ENCODE measurements around the gene NKAIN4.

Gene NKAIN4

DNA sequence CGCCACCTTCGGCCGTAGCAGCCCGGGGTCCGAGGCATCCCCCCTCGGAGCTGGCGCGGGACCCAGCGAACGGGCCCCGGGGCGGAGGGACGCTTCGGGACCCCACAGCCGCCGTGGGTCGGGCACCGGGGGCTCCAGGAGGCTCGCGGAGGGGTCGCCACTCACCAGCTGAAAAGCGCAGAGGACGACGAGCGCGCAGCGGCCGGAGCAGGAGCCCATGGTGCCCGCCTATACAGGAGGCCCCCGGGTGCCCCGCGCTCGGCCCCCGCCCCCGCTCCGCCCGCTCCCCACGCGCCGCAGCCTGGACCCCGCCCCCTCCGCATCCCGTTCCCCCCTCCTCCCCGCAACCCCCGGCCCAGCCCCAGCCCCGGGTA is at the start of gene NKAIN4:
NKAIN4 (minus strand) TSS at position 232 of the 374 bp plus-strand sequence; CDS start at position 219, 13 bp downstream.
- H3K9me3 ChIP-seq (ENCODE audit: control insufficient read depth, low read length): no peaks in the 10 kb centered on the region
- no peak within 1 kb of the TSS for H3K9ac ChIP-seq (ENCODE audit: low read length)
- no peak within 1 kb of the TSS for H3K4me3 ChIP-seq (ENCODE audit: low read length)
- H3K36me3 ChIP-seq (ENCODE audit: control insufficient read depth, insufficient read depth, low read length): no peaks in the 10 kb centered on the region
- peaks cover 51% of the 10 kb centered on the region for H3K27me3 ChIP-seq (ENCODE audit: control insufficient read depth, insufficient read depth, low read length)
- H3K4me1 ChIP-seq (ENCODE audit: control insufficient read depth, insufficient read depth, low read length): no peaks in the 10 kb centered on the region

DNA sequence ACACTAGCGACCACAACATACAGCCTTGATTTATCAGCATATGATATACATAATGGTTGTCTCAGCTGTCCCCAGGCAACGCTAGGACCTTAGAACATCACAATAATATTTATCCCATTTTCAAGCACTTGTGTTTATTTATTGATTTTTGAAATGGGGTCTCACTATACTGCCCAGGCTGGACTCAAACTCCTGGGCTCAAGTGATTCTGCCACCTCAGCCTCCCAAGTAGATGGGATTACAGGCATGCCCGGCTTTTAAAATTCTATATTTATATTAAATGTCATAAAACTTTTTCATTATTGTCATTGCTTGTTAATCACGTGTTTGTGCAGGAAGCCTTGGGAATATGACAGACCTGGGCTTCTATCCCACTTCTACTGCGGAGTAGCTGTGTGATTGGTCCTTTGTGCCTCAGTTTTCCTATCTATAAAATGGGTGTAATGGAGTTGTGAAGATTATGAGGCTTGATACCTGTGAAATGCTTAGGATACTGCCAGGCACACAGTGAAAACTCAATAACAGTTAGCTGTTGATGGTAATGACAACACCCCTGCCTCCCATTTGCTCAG is 48.9 kb upstream of the NKAIN4 start:
- Histone ChIP-seq H3K4me3 (ENCODE audit: low read length) (no peak overlapping the region), H3K4me1 (ENCODE audit: control insufficient read depth, insufficient read depth, low read length) (no peaks in the 10 kb centered on the region), H3K9me3 (ENCODE audit: control insufficient read depth, low read length) (no peaks in the 10 kb centered on the region), H3K36me3 (ENCODE audit: control insufficient read depth, insufficient read depth, low read length) (no peaks in the 10 kb centered on the region), H3K9ac (ENCODE audit: low read length) (no peak overlapping the region), H3K27me3 (ENCODE audit: control insufficient read depth, insufficient read depth, low read length) (peaks cover 37% of the 10 kb centered on the region)

DNA sequence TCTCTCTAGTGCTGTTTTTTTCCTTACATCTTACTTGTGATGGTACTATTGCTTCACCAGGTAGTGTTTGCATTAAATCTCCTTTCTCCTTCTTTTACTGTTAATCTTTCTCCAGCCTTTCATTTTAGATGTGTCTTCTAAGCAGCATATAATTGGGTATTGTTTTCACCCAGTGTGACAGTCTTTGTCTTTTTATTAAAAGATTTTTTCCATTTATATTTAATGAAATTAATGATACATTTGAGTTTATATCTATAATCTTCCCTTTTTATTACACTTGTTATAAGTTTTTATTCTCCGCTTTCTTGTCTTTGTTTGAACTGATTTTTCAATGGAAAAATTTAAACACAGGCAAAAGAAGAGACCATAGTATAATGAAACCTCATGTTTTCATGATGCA is 47.4 kb upstream of the NKAIN4 start:
- Histone ChIP-seq H3K4me1 (ENCODE audit: control insufficient read depth, insufficient read depth, low read length) (no peaks in the 10 kb centered on the region), H3K36me3 (ENCODE audit: control insufficient read depth, insufficient read depth, low read length) (no peaks in the 10 kb centered on the region), H3K27me3 (ENCODE audit: control insufficient read depth, insufficient read depth, low read length) (peaks cover 42% of the 10 kb centered on the region), H3K9me3 (ENCODE audit: control insufficient read depth, low read length) (no peaks in the 10 kb centered on the region), H3K4me3 (ENCODE audit: low read length) (no peak overlapping the region), H3K9ac (ENCODE audit: low read length) (no peak overlapping the region)

GRCh38 chr20:63298731-63299312 is 44.6 kb upstream of the NKAIN4 start:
- H3K27me3 ChIP-seq (ENCODE audit: control insufficient read depth, insufficient read depth, low read length): peaks cover 53% of the 10 kb centered on the region
- H3K4me3 ChIP-seq (ENCODE audit: low read length): no peak overlapping the region
- no peaks in the 10 kb centered on the region for H3K36me3 ChIP-seq (ENCODE audit: control insufficient read depth, insufficient read depth, low read length)
- H3K9me3 ChIP-seq (ENCODE audit: control insufficient read depth, low read length): no peaks in the 10 kb centered on the region
- no peaks in the 10 kb centered on the region for H3K4me1 ChIP-seq (ENCODE audit: control insufficient read depth, insufficient read depth, low read length)
- no peak overlapping the region for H3K9ac ChIP-seq (ENCODE audit: low read length)

- Histone ChIP-seq H3K4me3 (ENCODE audit: low read length) (no peak overlapping the region), H3K36me3 (ENCODE audit: control insufficient read depth, insufficient read depth, low read length) (no peaks in the 10 kb centered on the region), H3K9me3 (ENCODE audit: control insufficient read depth, low read length) (no peaks in the 10 kb centered on the region), H3K4me1 (ENCODE audit: control insufficient read depth, insufficient read depth, low read length) (no peaks in the 10 kb centered on the region), H3K9ac (ENCODE audit: low read length) (no peak overlapping the region), H3K27me3 (ENCODE audit: control insufficient read depth, insufficient read depth, low read length) (peaks cover 52% of the 10 kb centered on the region)
Measured at GRCh38 chr20:63297796-63298572, 43.7 kb upstream of the NKAIN4 start.

DNA sequence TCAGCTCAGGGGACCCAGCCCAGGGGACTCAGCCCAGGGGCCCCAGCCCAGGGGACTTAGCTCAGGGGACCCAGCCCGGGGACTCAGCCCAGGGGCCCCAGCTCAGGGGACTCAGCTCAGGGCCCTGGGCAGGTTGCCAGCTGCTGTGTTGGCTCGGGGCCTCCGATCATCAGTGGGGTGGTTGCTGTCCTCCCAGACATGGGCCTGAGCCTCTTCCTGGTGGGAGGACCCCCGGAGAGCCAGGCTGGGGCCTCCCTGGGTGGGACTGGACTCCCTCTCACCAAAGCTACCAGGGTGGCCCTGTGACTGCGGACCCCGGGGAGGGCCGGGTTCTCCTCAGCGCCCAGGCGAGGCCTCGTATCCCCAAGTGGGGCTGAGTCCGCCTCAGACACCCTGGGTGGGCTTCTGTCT is 43.1 kb upstream of the NKAIN4 start:
- Histone ChIP-seq H3K9me3 (ENCODE audit: control insufficient read depth, low read length) (no peaks in the 10 kb centered on the region), H3K27me3 (ENCODE audit: control insufficient read depth, insufficient read depth, low read length) (peaks cover 52% of the 10 kb centered on the region), H3K4me1 (ENCODE audit: control insufficient read depth, insufficient read depth, low read length) (no peaks in the 10 kb centered on the region)

GRCh38 chr20:63296531-63297299 is 42.5 kb upstream of the NKAIN4 start:
- Histone ChIP-seq H3K9ac (ENCODE audit: low read length) (no peak overlapping the region), H3K9me3 (ENCODE audit: control insufficient read depth, low read length) (no peaks in the 10 kb centered on the region), H3K36me3 (ENCODE audit: control insufficient read depth, insufficient read depth, low read length) (no peaks in the 10 kb centered on the region), H3K4me1 (ENCODE audit: control insufficient read depth, insufficient read depth, low read length) (no peaks in the 10 kb centered on the region), H3K4me3 (ENCODE audit: low read length) (no peak overlapping the region), H3K27me3 (ENCODE audit: control insufficient read depth, insufficient read depth, low read length) (peaks cover 53% of the 10 kb centered on the region)

More for the DNA sequence above, 43.1 kb upstream of the NKAIN4 start:
- H3K9ac ChIP-seq (ENCODE audit: low read length): no peak overlapping the region
- H3K36me3 ChIP-seq (ENCODE audit: control insufficient read depth, insufficient read depth, low read length): no peaks in the 10 kb centered on the region
- H3K4me3 ChIP-seq (ENCODE audit: low read length): no peak overlapping the region

- no peak overlapping the region for H3K9ac ChIP-seq (ENCODE audit: low read length)
- H3K4me1 ChIP-seq (ENCODE audit: control insufficient read depth, insufficient read depth, low read length): peaks cover 4% of the 10 kb centered on the region
- no peak overlapping the region for H3K4me3 ChIP-seq (ENCODE audit: low read length)
- peaks cover 53% of the 10 kb centered on the region for H3K27me3 ChIP-seq (ENCODE audit: control insufficient read depth, insufficient read depth, low read length)
- H3K36me3 ChIP-seq (ENCODE audit: control insufficient read depth, insufficient read depth, low read length): no peaks in the 10 kb centered on the region
- no peaks in the 10 kb centered on the region for H3K9me3 ChIP-seq (ENCODE audit: control insufficient read depth, low read length)
Measured at GRCh38 chr20:63295846-63296245, 41.6 kb upstream of the NKAIN4 start.

DNA sequence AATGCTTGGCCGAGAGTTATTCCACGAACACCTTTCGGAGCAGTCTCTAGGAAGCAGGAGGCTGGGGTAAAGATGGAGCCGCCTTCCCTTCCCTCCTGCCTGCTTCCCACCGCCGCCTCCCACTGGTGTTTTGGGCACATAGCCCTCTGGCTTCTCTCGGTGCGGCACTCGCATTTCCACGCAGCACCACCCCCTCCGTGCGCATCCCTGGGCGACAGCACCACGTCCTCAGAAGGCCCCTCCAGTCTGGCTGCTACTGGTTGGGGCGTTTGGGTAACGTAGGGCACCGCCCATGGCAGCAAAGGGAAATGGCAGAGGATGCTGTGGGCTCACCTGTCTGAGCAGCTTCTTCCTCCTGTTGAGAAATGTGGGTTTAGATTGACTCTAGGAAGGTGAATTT is 41.2 kb upstream of the NKAIN4 start:
- no peaks in the 10 kb centered on the region for H3K9me3 ChIP-seq (ENCODE audit: control insufficient read depth, low read length)
- H3K36me3 ChIP-seq (ENCODE audit: control insufficient read depth, insufficient read depth, low read length): no peaks in the 10 kb centered on the region
- no peak overlapping the region for H3K4me3 ChIP-seq (ENCODE audit: low read length)
- peaks cover 53% of the 10 kb centered on the region for H3K27me3 ChIP-seq (ENCODE audit: control insufficient read depth, insufficient read depth, low read length)
- no peak overlapping the region for H3K9ac ChIP-seq (ENCODE audit: low read length)
- H3K4me1 ChIP-seq (ENCODE audit: control insufficient read depth, insufficient read depth, low read length): peaks cover 7% of the 10 kb centered on the region

DNA sequence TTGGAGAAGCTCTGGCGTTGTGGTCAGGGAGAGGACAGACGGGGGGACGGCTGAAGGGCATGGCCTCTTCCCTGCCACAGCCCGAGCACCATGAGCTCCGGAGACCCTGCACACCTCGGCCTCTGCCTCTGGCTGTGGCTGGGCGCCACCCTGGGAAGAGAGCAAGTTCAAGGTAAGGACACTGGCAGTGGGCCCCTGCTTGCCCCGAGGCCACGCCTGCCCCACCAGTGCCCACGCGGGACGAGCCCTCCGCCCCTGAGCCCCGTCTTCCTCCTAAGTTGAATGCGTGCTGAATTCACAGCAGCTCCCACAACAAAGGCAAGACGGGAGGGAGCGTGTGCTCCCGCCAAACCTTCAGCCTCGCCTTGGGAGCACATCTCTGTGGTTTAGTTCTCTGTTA is 40.8 kb upstream of the NKAIN4 start:
- H3K4me3 ChIP-seq (ENCODE audit: low read length): no peak overlapping the region
- no peaks in the 10 kb centered on the region for H3K36me3 ChIP-seq (ENCODE audit: control insufficient read depth, insufficient read depth, low read length)
- peaks cover 7% of the 10 kb centered on the region for H3K4me1 ChIP-seq (ENCODE audit: control insufficient read depth, insufficient read depth, low read length)
- H3K27me3 ChIP-seq (ENCODE audit: control insufficient read depth, insufficient read depth, low read length): peaks cover 53% of the 10 kb centered on the region
- no peak overlapping the region for H3K9ac ChIP-seq (ENCODE audit: low read length)
- H3K9me3 ChIP-seq (ENCODE audit: control insufficient read depth, low read length): no peaks in the 10 kb centered on the region

GRCh38 chr20:63294536-63294900 is 40.3 kb upstream of the NKAIN4 start:
- Histone ChIP-seq H3K9ac (ENCODE audit: low read length) (no peak overlapping the region), H3K9me3 (ENCODE audit: control insufficient read depth, low read length) (no peaks in the 10 kb centered on the region), H3K36me3 (ENCODE audit: control insufficient read depth, insufficient read depth, low read length) (no peaks in the 10 kb centered on the region), H3K27me3 (ENCODE audit: control insufficient read depth, insufficient read depth, low read length) (peaks cover 53% of the 10 kb centered on the region), H3K4me3 (ENCODE audit: low read length) (no peak overlapping the region), H3K4me1 (ENCODE audit: control insufficient read depth, insufficient read depth, low read length) (peaks cover 7% of the 10 kb centered on the region)

Measured in mucosa of stomach (tissue), 1 donor.